AG09319 (cell line): ENCODE results near the gene DYRK3.
A peak's percentile ranks its signal among the peaks of the same experiment; 100 is the strongest.

ENCODE experiments used
- DNase-seq: peaks from one replicate; pipeline ENCODE4 v3.0.0-alpha.2; 2010; ENCODE audit warnings: low read depth; ENCODE audit errors: extremely low read depth
- TF ChIP-seq, protein P1 (sequence below): IDR thresholded peaks from 2 replicates; pipeline ENCODE4 v1.5.1; 2011; ENCODE audit warnings: low read depth, mild to moderate bottlenecking, inconsistent platforms, low read length, moderate library complexity

Gene DYRK3

DNA sequence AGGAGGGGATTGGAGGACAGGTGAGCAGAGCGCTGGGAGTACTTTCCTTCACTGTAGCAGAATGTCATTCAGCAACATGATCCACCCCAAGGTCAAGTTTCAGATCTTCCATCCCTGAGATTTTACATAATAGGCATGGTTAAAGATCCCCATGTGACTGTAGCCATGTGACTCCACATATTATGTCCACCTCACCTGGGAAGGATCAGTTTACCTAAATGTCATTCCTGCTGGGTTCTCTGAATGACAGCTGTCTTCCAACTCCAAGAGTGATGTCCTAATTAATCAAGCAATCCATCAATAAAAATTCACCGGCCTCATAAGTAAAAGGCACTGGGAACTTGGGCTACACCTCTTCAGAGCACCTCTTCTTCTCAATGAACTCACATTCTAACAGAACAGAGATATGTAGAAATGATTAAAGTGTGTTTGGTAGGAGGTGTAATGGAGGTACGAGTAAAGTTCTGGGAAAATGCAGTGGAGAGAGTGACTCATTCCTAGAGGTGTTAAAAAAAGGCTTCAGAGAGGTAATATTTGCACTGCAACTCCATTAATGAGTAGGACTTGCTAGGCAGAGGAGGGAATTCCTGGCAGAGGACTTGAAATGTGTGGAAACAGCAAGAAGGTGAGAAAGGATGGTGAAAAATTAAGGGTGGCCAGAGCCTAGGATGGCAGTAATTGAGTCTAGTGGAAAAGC, 27.2 kb downstream of the DYRK3 start:
- TF ChIP-seq, protein P1, sequence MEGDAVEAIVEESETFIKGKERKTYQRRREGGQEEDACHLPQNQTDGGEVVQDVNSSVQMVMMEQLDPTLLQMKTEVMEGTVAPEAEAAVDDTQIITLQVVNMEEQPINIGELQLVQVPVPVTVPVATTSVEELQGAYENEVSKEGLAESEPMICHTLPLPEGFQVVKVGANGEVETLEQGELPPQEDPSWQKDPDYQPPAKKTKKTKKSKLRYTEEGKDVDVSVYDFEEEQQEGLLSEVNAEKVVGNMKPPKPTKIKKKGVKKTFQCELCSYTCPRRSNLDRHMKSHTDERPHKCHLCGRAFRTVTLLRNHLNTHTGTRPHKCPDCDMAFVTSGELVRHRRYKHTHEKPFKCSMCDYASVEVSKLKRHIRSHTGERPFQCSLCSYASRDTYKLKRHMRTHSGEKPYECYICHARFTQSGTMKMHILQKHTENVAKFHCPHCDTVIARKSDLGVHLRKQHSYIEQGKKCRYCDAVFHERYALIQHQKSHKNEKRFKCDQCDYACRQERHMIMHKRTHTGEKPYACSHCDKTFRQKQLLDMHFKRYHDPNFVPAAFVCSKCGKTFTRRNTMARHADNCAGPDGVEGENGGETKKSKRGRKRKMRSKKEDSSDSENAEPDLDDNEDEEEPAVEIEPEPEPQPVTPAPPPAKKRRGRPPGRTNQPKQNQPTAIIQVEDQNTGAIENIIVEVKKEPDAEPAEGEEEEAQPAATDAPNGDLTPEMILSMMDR: no peak
- DNase-seq: no peak

DNA sequence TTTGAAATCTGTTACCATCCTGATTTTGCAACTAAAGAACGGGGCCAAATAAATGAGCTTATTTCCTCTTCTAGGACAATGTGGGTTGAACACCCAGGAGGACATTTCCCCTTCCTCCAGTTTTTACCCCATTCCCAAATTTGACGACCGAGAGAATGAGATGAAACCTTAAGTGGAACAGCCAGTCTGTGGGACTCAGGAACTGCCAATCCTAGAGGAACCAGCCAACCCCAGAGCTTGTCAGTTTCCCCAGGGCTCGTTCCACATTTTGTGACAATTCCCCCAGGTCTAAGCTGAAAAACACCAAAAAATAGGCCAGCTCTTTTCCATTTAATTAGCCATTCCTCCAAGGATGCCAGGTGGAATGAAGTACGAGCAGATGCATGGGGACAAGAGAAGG, 28.0 kb downstream of the DYRK3 start:
- DNase-seq: no peak
- TF ChIP-seq, protein P1: no peak

DNA sequence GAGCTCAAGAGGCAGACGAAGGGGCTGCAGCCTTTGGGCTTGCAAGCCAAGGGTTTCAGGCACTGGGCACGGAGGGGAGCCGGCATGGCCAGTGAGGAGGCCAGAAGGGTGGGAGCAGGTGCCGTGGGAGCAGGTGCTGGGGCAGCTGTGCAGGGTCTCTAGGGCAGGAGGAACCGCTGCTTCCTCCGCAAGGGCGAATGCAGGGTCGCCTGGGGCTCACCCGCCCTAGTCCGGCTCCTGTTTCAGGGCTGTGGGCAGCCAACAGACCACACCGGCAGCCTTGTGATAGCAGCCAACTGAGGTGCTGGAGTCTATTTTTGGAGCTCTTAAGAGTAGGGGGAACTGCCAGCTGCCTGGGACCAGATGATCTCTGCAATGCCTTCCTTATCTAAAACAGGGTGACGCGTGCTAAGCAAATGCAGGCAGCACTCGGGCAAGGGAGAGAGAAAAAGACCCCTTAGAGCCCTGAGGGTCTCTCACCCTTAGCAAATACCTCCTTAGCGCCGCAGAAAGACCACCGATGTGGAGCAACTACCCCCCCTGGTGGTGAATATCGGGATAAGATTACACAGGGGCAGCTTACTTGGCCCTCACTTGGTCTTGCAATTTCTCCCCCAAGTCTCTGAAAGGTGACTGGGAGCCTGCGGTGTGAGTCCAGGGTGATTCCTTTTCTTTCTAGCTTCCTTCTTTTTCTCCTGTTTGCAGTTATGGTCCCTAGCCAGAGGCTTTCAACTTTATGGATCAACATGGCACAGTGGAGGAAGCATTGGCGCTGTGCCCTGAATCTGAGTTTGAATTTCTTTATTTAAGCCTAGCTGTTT, 28.7 kb downstream of the DYRK3 start:
- TF ChIP-seq, protein P1: peak; percentile 69
- DNase-seq: peak; percentile 25

DNA sequence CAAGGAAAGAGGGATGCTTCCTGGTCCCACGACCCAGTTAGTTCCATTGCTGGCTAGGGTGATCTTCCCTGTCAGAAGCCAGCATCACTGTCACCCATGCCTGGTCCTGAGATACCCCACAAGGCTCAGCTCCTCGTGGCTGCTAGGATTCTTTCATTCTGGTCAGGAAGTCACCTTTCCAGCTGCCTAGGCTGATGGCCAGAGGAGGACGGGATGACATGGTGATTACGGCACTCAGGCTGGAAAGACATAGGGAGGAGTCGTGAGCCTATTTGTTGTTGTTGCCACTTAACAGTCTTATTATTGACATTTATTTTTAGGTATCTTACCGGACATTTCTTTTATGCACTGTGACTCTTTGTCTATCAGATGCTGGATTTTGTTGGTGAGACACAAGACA, 29.4 kb downstream of the DYRK3 start:
- TF ChIP-seq, protein P1: no peak

DNA sequence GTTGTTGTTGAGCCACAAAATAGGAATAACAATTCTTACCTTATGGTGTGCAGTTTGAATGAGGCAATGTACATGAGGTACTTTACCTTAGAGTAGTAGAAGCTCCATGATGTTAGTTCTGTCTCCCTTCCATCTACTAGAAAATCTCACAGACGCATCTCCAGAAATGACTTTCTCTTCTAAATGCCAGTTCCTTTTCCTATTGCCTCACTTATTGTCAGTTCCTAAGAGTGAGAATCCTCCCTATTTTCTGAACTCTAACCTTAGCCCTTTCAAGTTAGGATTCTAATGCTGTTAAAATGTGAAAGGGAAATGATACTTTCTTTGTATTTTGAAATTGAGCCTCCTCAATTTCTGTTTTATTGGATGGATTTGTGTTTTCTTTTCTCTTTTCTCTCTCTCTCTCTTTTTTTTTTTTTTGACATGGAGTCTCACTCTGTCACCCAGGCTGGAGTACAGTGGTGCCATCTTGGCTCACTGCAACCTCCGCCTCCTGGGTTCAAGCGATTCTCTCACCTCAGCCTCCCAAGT, 30.8 kb downstream of the DYRK3 start:
- no peak for DNase-seq
- TF ChIP-seq, protein P1: no peak

More for the DNA sequence above, 29.4 kb downstream of the DYRK3 start:
- no peak for DNase-seq

DNA sequence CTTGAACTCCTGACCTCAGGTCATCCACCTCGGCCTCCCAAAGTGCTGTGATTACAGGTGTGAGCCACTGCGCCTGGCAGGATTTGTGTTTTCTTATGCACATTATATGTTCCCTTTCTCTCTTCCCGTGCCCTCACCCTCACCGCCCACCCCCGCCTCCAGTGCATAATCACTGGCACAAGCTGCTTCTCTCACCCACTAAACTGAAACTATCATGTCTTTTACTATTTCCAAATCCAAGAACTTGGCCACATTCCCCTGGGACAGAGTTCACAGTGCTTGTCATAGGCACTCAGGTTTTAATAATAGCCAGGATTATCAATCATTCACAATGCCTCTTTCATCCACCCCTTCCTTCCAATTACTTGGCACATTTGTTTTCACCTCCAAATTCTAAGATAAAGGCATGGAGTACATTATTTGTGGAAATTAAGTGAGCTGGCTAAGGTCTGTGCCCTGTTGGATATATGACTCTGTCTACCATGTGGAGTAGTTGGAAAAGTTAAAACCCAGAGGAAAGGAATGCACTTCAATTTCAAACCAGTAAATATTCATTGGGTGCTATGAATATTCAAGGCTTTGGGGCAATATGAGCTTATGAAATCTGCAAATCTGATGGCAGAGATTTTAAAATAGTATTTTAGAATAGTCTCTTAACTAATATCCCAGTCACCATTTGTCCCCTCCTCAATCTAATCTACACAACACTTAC, 31.8 kb downstream of the DYRK3 start:
- DNase-seq: no peak
- TF ChIP-seq, protein P1: no peak
